PC-3 (cell line): ENCODE data around the gene RASA2. TPM values are rescaled to one million over a fixed set of nuclear protein-coding genes. Genes with fewer than 3 reads are reported as not detected.

Source experiments
- ATAC-seq: fragments of 200-7000 bp; cut with Tn5 transposase; 2 replicates; pipeline ENCODE4 v1.9.1; 2020; ENCODE audit warnings: mild to moderate bottlenecking, moderate library complexity
- BruUV-seq: library from RNA; stranded (reverse); fragments of 400-500 nt; replicated peaks from 2 replicates; lab custom pipeline; 2021; lab: Mats Ljungman, UMichigan
- CTCF ChIA-PET: fragments of 300-600 bp; sonication (Branson Sonifier 250); formaldehyde crosslinking; loops from one replicate; lab custom pipeline; 2022; ENCODE audit warnings: antibody characterized with exemption; lab: Charles Lee
- POLR2A ChIA-PET: fragments of 300-600 bp; sonication (Branson Sonifier 250); formaldehyde crosslinking; loops from one replicate; lab custom pipeline; 2022; ENCODE audit warnings: antibody characterized with exemption; ENCODE audit not compliant: unreplicated experiment; lab: Charles Lee
- DNase-seq: peaks from one replicate; pipeline ENCODE4 v3.0.0-alpha.2; 2015
- H2AFZ ChIP-seq: fragments of 300-600 bp; sonication (generic); 2 replicates; pipeline ENCODE4 v1.6.0; 2016; ENCODE audit warnings: antibody characterized with exemption, low read length
- H3F3A ChIP-seq: fragments of 300-600 bp; sonication (generic); one replicate; pipeline ENCODE4 v1.6.0; 2017; ENCODE audit warnings: antibody characterized with exemption, low read length, control low read depth, mild to moderate bottlenecking; ENCODE audit not compliant: unreplicated experiment
- H3K27ac ChIP-seq: fragments of 300-600 bp; sonication (generic); 2 replicates; pipeline ENCODE4 v1.5.1; 2016; ENCODE audit warnings: mild to moderate bottlenecking, low read length
- H3K27me3 ChIP-seq: fragments of 300-600 bp; sonication (generic); 2 replicates; pipeline ENCODE4 v1.6.1; 2016; ENCODE audit warnings: low read length, mixed read lengths
- H3K36me3 ChIP-seq: fragments of 300-600 bp; sonication (generic); 2 replicates; pipeline ENCODE4 v1.6.1; 2016; ENCODE audit warnings: low read depth, mixed run types, low read length, mixed read lengths
- H3K4me1 ChIP-seq: fragments of 300-600 bp; sonication (generic); 2 replicates; pipeline ENCODE4 v1.5.1; 2016; ENCODE audit warnings: low read length; ENCODE audit not compliant: insufficient read depth
- H3K4me2 ChIP-seq: fragments of 300-600 bp; sonication (generic); 2 replicates; pipeline ENCODE4 v1.6.0; 2016; ENCODE audit warnings: low read length
- H3K4me3 ChIP-seq: fragments of 300-600 bp; sonication (generic); 2 replicates; pipeline ENCODE4 v1.5.1; 2016; ENCODE audit warnings: mild to moderate bottlenecking, low read length, mixed read lengths
- H3K79me2 ChIP-seq: fragments of 300-600 bp; sonication (generic); 2 replicates; pipeline ENCODE4 v1.6.1; 2017; ENCODE audit warnings: low read length, mixed read lengths
- H3K9ac ChIP-seq: fragments of 300-600 bp; sonication (generic); 2 replicates; pipeline ENCODE4 v1.6.0; 2016; ENCODE audit warnings: mild to moderate bottlenecking, low read length
- H3K9me2 ChIP-seq: fragments of 300-600 bp; sonication (generic); replicated peaks from 2 replicates; pipeline ENCODE4 v1.6.1; 2016; ENCODE audit warnings: mixed run types, low read length, mixed read lengths
- H3K9me3 ChIP-seq: fragments of 300-600 bp; sonication (generic); 2 replicates; pipeline ENCODE4 v1.6.1; 2016; ENCODE audit warnings: low read length, mixed read lengths
- H4K20me1 ChIP-seq: fragments of 300-600 bp; sonication (generic); 2 replicates; pipeline ENCODE4 v1.6.1; 2016; ENCODE audit warnings: low read length, mixed read lengths
- CTCF ChIP-seq: fragments of 300-600 bp; sonication (generic); conservative IDR thresholded peaks from 2 replicates; pipeline ENCODE4 v1.5.1; 2017; ENCODE audit warnings: antibody characterized with exemption, low read depth, mild to moderate bottlenecking, low read length
- EZH2 ChIP-seq: fragments of 300-600 bp; sonication (generic); IDR thresholded peaks from one replicate; pipeline ENCODE4 v1.6.1; 2017; ENCODE audit warnings: antibody characterized with exemption, mild to moderate bottlenecking, low read length; ENCODE audit not compliant: unreplicated experiment
- EZH2phosphoT487 ChIP-seq: fragments of 300-600 bp; sonication (generic); IDR thresholded peaks from 2 replicates; pipeline ENCODE4 v1.6.1; 2018; ENCODE audit warnings: mild to moderate bottlenecking, antibody characterized with exemption, low read length, borderline replicate concordance
- intact Hi-C: fragments of 100-400 bp; cut with micrococcal nuclease; formaldehyde crosslinking; loops from 2 replicates; pipeline ENCODE4 v1.9.0; 2023
- total RNA-seq: library from RNA; depleted of rRNA; stranded (reverse); fragments of >200 nt; gene quantifications from 2 replicates; pipeline ENCODE4 v1.2.3, GENCODE V29; 2014

RASA2 gene
- total RNA-seq, 1 experiment from 2014 or later: 3.7 TPM

GRCh38 chr3:141485641-141486495 lies 959 bp upstream of the RASA2 start:
- Histone ChIP-seq H2AFZ (peak overlapping the region; percentile 98), H3K9ac (peak overlapping the region; percentile 53), H3K27me3 (no peaks in the 10 kb centered on the region), H3K9me3 (no peaks in the 10 kb centered on the region), H3K79me2 (peaks cover 31% of the 10 kb centered on the region), H3K9me2 (no peaks in the 10 kb centered on the region), H3K4me1 (peaks cover 23% of the 10 kb centered on the region), H3K36me3 (no peaks in the 10 kb centered on the region), H3K4me3 (peak overlapping the region; percentile 77), H4K20me1 (peaks cover 13% of the 10 kb centered on the region), H3K27ac (peak overlapping the region; percentile 75), H3F3A (peaks cover 5% of the 10 kb centered on the region), H3K4me2 (peak overlapping the region; percentile 96)
- intact Hi-C loops: loop anchor here (5.0 kb wide), 1 partner anchor 51 kb away; no protein-coding TSS in a partner anchor
- ChIA-PET CTCF (no interaction called here), POLR2A (no interaction called here)
- TSS peak; percentile 65 for BruUV-seq
- DNase-seq (peak; percentile 69), ATAC-seq (peak; percentile 42)
- TF ChIP-seq EZH2: no peak
- no peak for TF ChIP-seq CTCF
- TF ChIP-seq EZH2phosphoT487: no peak

- Histone ChIP-seq H3K9me3 (no peaks in the 10 kb centered on the region), H3K27ac (peak overlapping the region; percentile 75), H3K9ac (peak overlapping the region; percentile 53), H3K4me1 (peaks cover 23% of the 10 kb centered on the region), H4K20me1 (peaks cover 13% of the 10 kb centered on the region), H3K36me3 (no peaks in the 10 kb centered on the region), H3F3A (peaks cover 5% of the 10 kb centered on the region), H3K4me3 (peak overlapping the region; percentile 77), H3K4me2 (peak overlapping the region; percentile 96), H2AFZ (peak overlapping the region; percentile 98), H3K9me2 (no peaks in the 10 kb centered on the region), H3K79me2 (peaks cover 37% of the 10 kb centered on the region), H3K27me3 (no peaks in the 10 kb centered on the region)
- ChIA-PET POLR2A (no interaction called here), CTCF (no interaction called here)
- intact Hi-C loops: loop anchor here (5.0 kb wide), 1 partner anchor 51 kb away; no protein-coding TSS in a partner anchor
- BruUV-seq: no TSS peak
- peak; percentile 2 for ATAC-seq
- TF ChIP-seq CTCF: no peak
- DNase-seq: peak; percentile 51
Measured at GRCh38 chr3:141486496-141486745, 406 bp upstream of the RASA2 start.
